T-helper 1 cell treated with Interleukin-12 subunit alpha and Interleukin-12 subunit beta and Interleukin-4 antibody, amounts not matched to agents 30 ng/mL and 1 ng/mL, for 36 hours (primary cell): ENCODE results near the gene EYA4. TPM values are rescaled to one million over a fixed set of nuclear protein-coding genes. Genes with fewer than 3 reads are reported as not detected.

ENCODE experiments used
- intact Hi-C: fragments of 100-400 bp; cut with micrococcal nuclease; formaldehyde crosslinking; loops from one replicate; pipeline ENCODE4 v1.15.1; 2024
- total RNA-seq: library from RNA; stranded (reverse); gene quantifications from 2 replicates; pipeline ENCODE4 v1.2.3, GENCODE V29; 2022

EYA4 gene
- not detected in 2 replicates for total RNA-seq

GRCh38 chr6:133241086-133241900 lies at the start of gene EYA4:
TSS of gene EYA4 (plus strand) at chr6:133241357. CDS start at chr6:133274781, 33,424 bp downstream.
- intact Hi-C loops, result loop anchor here (10.0 kb wide), 1 partner anchor 614 kb away; no protein-coding TSS in a partner anchor

GRCh38 chr6:133193396-133193795 lies 47.8 kb upstream of the EYA4 start:
- intact Hi-C loops, result no loop called here

- intact Hi-C loops, result no loop called here
Measured at GRCh38 chr6:133198725-133199124, 42.4 kb upstream of the EYA4 start.

- intact Hi-C loops, result no loop called here
Measured at GRCh38 chr6:133201231-133201630, 39.9 kb upstream of the EYA4 start.

GRCh38 chr6:133202610-133203343 lies 38.4 kb upstream of the EYA4 start:
- intact Hi-C loops, result no loop called here

- intact Hi-C loops, result no loop called here
Measured at GRCh38 chr6:133203344-133203697, 37.8 kb upstream of the EYA4 start.

- intact Hi-C loops, result no loop called here
Measured at GRCh38 chr6:133205304-133205703, 35.9 kb upstream of the EYA4 start.

GRCh38 chr6:133206942-133207341 lies 34.2 kb upstream of the EYA4 start:
- intact Hi-C loops, result no loop called here

- intact Hi-C loops, result no loop called here
Measured at GRCh38 chr6:133207754-133208153, 33.4 kb upstream of the EYA4 start.

GRCh38 chr6:133208183-133208755 lies 32.9 kb upstream of the EYA4 start:
- intact Hi-C loops, result no loop called here

- intact Hi-C loops, result no loop called here
Measured at GRCh38 chr6:133214267-133214666, 26.9 kb upstream of the EYA4 start.

GRCh38 chr6:133218852-133219251 lies 22.3 kb upstream of the EYA4 start:
- intact Hi-C loops, result no loop called here

- intact Hi-C loops, result no loop called here
Measured at GRCh38 chr6:133223452-133224029, 17.6 kb upstream of the EYA4 start.

- intact Hi-C loops, result no loop called here
Measured at GRCh38 chr6:133225560-133225959, 15.6 kb upstream of the EYA4 start.

GRCh38 chr6:133227344-133227743 lies 13.8 kb upstream of the EYA4 start:
- intact Hi-C loops, result no loop called here

- intact Hi-C loops, result no loop called here
Measured at GRCh38 chr6:133230052-133230451, 11.1 kb upstream of the EYA4 start.

- intact Hi-C loops, result no loop called here
Measured at GRCh38 chr6:133235221-133235620, 5.9 kb upstream of the EYA4 start.

GRCh38 chr6:133236932-133237331 lies 4.2 kb upstream of the EYA4 start:
- intact Hi-C loops, result no loop called here

- intact Hi-C loops, result loop anchor here (10.0 kb wide), 1 partner anchor 614 kb away; no protein-coding TSS in a partner anchor
Measured at GRCh38 chr6:133240511-133241085, 559 bp upstream of the EYA4 start.

- intact Hi-C loops, result loop anchor here (2.0 to 10.0 kb wide), 2 partner anchors 613 to 649 kb away; no protein-coding TSS in a partner anchor
Measured at GRCh38 chr6:133241901-133242636, 912 bp downstream of the EYA4 start.
